ENCODE results near the gene BAIAP2.

Gene BAIAP2

DNA sequence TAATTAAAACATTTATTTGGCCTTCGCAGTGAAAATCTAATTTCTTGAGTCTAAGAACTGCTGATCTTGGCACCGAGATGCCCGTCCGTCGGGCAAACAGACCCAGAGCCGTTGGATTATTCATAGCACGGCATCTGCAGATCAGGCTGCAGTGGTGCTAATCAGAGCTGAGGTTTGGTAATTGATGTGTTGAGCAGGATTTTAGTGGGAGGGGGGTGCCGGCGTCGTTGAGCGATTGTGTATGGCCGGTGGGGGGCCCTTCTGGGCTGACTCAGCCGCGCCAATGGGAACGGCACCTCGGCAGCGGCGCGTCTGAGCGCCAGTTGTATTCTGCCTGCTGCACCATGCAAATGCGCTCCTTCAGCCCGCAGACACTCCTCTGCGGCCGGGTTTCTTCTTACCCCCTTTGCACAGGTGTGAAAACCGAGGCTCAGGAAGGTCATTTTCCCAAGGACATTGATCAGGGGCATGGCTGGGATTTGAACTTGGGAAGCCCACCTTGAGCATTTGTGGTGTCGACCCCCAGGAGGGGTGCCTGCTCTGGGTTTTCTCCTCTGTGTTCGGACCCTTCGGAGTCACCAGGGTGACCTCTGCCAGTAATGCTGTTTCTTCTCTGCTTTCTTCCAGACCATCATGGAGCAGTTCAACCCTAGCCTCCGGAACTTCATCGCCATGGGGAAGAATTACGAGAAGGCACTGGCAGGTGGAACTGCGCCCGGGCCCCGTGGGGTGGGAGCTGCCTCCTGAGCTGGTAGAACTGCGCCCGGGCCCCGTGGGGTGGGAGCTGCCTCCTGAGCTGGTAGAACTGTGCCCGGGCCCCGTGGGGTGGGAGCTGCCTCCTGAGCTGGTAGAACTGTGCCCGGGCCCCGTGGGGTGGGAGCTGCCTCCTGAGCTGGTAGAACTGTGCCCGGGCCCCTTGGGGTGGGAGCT lies 18.4 kb downstream of the BAIAP2 start:
- DNase-seq: no peak

- no peak for DNase-seq
Observed at GRCh38 chr17:81054308-81054707, 19.4 kb downstream of the BAIAP2 start.

- no peak for DNase-seq
Observed at GRCh38 chr17:81054881-81055370, 20.0 kb downstream of the BAIAP2 start.

- no peak for DNase-seq
Observed at GRCh38 chr17:81056312-81056711, 21.4 kb downstream of the BAIAP2 start.

DNA sequence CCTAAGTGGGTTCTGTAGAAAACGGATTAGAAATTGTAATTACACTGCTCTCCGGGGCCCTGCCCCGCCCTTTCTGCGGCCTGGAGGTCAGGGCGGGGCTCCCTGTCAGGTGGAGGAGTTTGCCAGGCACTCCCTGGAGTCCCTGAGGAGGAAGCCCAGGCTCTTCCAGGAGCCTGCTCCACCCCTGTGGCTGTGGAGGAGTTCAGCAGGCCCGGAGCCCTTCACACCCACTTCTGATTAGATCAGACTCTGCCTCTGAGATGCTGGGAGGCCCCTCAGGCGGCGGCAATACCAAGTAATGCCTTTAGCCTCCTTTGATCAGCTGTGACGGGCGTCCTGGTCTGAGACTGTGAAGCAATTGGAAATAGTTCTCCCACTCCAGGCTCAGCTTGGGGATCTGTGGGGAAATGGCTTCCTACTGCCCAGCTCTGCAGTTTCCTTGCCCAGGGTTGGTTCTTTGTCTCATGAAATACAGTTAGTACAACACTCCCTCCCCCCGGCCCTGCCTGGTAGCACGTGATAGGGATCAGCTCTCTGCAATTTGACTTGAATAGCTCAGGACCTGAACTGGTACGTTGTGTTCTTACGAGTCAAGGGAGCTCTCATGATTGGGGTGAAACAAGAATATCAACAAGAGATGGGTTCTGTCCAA lies 22.3 kb downstream of the BAIAP2 start:
- DNase-seq: no peak

- DNase-seq: no peak
Observed at GRCh38 chr17:81057777-81058176, 22.8 kb downstream of the BAIAP2 start.

- no peak for DNase-seq
Observed at GRCh38 chr17:81058263-81058871, 23.4 kb downstream of the BAIAP2 start.

DNA sequence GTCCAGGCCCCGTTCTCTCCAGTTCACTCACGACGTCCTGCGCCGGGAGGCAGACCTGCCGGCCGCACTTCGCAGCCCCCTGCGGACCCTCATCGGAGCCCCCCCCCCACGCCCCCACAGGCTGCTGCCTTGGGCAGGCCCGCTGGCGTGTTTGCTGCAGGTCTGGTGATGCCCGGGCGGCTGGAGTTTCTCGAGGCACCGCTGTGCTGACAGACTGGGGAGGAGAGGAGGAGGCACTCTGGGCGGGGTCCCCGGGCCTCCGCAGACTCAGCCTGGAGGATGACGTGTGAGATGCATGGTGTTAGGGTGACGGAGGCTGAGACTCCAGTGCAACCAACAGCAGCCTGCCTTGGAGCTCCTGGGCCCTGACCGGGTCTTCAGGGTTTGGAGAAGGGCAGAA lies 24.1 kb downstream of the BAIAP2 start:
- DNase-seq: no peak

DNA sequence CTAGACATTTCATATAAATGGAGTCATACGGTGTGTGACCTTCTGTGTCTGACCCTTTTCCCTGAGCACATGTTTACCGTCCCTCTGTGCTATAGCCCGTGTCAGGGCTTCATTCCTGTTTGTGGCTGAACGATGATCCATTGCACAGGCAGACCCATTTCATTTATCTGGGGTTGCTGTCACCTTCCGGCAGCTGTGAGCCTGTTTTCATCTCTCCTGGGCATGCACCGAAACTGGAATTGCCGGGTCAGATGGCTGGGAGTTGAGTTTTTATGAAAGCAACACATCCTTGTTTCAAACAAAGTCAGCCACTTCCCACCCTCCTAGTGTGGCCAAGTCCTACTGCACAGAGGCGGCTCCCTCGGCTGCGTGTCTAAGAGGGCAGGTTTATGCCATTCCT lies 25.5 kb downstream of the BAIAP2 start:
- no peak for DNase-seq

- no peak for DNase-seq
Observed at GRCh38 chr17:81061027-81061735, 26.2 kb downstream of the BAIAP2 start.

- DNase-seq: no peak
Observed at GRCh38 chr17:81062014-81062780, 27.2 kb downstream of the BAIAP2 start.

DNA sequence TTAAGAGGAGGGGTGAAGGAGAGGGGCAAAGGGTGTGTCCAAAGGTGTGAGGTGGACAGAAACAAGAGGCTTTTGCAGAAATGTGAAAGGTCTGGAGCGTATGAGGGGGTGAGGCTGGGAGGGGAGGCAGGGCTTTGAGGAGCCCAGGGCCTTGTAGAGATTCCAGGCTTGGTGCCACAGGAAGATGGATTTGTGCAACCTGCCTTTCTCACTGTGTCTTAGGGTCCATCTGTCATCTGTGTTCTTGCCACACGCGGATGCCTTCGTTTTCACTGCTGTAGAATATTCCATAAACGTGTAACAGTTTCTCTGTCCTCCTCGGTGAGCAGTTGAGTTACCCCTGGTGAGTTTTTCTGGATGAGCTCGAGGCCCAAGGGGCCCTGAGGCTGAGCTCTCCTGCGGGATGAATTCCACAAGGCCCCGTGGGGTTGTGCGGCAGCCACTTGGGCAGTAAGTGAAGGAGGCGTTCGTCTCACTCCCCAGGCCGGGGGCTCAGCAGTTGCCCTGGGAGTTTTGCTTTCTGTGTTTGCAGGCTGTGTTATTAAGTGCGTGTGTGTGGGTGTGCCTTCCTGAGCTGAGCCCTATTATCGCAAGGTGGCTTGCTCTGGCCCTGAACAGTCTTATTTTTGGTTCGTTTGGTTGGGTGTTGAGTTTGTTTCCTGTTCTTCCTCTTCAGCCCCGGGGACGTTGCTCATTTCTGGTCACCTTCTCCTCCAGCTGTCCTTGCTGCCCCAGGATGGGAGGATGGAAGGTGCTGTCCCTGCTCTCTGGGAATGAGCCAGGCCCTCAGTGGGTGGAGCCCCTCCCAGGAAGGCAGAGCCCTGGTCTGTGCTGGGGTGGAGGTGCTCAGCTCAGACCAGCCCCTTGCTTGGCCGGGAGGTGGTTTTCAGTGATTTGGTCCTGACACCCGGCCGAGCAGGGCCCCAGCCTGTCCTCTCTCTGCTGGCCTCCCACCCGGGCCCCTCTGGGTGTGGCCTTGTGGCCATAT lies 28.4 kb downstream of the BAIAP2 start:
- DNase-seq: no peak

DNA sequence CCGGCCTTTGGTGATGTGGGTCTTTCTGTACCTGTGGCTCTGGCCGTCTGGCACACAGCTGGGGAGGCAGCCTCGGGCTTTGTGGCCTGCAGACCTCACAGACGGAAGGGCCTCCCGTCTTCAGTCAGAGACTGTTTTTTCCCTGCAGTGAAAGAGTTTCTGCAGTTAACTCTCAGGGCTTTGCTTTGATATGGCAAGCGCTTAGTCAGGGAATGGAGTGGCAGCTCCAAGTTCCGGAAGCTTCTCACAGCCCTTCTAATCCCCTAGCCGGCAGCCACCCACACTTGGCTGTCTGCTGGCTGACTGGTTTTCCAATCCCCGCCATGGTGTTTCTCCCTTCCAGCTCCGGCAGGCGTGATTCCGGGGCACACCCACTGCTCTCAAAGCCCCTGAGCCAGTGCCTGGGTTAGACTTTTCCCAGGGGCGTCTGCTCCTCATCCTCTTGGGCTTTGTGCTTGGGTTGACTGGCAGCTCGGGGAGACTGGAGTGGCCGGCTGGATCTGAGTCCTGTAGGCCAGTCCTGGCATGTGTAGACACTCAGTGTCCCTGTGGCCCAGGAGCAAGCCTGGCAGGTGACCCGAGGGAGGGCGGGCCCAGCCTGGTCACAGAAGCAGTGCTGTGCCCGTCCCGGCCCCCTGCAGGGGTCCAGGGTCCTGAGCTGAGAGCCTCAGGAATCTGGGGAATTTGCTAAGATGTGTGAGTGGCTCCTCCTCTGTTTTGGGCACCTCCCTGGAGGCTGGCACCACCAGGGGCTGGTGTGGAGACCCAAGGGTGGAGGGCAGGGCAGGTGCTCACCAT lies 29.9 kb downstream of the BAIAP2 start:
- no peak for DNase-seq

DNA sequence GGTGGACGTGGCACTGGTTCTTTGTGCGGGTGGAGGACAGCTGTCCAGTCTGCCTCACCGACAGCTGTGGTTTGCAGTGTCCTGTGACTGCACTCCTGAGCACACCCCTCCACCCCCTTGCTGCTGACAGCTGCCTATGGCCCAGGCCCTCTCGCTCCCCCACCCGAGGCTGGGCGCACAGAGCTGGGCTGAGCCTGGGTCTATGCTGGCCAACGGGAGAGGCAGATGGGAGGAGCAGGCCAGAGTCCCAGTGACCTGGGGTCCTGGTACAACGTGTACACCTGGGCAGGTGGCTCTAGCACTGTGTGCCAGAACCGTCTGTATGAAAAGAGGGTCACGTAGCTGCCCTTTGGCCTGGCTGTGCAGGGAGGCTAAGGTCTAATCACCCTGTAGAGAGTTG lies 30.5 kb downstream of the BAIAP2 start:
- DNase-seq: no peak

DNA sequence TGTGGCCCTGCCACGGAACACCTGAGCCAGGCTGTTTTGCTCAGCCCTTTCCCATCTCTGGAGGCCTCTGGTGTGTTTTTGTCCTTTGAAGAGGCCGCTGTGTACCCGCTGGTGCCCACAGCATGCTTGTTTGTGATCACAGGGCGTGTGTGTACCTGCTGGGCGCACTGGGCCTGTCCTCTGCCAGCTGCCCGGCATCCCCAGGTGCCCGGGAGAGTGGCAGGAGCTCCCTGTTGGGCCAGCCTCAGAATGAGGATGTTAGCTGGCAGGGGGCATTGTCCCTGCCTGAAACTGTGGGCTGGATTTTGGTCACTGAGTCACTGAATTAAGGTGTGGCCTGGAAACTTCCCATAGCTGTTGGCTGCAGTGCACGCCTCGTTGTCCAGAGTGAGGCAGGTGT lies 31.1 kb downstream of the BAIAP2 start:
- no peak for DNase-seq

DNA sequence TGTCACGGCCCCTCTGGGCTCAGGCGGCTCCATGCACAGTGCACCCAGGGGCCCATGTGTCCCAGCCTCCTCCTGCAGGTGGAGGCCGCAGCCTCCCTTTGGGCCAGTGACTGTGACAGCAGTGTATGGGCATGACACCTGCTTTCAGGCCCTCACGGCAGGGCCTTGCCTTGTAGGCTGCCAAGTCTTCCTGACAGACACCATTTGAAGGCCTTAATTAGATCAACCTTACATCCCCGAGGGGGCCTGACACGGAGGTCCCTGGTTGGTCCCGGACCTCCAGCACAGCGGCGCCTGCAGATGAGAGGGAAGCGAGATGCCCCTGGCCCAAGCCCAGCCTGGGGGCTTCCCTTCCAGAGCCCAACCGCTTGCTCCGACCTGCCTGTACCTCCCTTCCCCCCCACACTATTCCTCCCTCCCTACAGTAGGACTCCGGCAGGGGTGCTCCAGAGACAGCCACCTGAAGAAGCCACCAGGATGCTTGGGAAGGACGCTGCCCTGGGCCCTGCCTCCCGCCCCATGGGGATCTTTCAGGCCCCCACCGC lies 31.9 kb downstream of the BAIAP2 start:
- DNase-seq: no peak

DNA sequence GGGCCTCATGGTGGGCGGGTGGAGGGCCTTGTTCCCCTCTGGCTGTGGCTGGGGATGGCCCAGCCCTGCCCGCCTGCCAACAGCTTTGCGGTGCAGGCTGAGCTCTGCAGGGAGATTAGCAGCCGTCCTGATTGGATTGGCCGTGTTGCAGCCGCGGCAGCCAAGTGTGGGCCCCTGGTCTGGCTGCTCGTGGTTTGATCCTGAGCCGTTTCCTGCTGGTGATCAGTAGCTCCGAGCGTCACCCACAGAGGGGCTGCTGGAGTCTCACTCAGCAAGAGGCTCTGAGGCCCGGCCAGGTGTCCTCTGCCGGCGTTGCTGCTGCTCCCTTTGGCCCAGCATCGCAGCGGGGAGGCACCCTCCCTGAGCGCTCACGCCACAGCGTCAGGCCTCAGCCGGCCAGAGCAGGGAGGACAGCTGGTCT lies 32.5 kb downstream of the BAIAP2 start:
- no peak for DNase-seq

DNA sequence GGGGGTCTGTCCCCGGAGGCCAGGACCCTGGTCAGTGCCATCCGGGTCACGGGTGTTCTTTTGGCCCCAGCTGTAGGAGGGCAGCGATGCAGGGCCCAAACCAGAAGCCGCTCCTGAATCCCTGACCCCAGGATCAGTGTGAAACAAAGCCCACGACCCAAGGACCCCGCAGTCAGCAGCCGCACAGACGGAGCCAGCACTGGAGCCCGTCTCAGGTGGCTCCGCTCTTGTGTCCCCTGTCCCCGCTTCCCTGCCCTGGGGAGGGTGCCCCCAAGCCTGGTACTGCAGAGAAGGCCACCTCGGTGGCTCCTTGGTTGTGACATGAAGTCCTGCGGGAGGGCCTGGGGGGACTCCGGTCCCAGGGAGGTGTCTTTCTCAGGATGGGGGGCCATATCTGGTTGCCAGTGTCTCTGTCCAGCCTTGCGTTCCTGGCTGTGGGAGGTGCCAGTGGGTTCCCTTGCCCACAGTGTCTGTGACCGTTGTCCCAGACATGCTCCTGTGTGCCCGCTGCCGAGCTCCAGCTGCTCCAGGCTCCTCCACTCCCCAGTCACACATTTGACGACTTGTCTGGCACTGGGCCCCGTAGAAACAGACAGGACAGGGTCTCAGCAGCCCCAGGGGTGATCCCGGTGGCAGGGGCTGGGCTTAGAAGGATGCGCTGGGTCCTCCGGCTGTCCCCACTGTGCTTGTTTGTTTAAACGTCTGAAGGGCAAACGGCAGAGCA lies 33.6 kb downstream of the BAIAP2 start:
- no peak for DNase-seq

- no peak for DNase-seq
Observed at GRCh38 chr17:81069135-81069645, 34.2 kb downstream of the BAIAP2 start.

Data from hippocampal formation (tissue), 2 donors.